Measurements from ENCODE around the gene TMEM179B. TPM values are rescaled to one million over a fixed set of nuclear protein-coding genes. Genes with fewer than 3 reads are reported as not detected.
"Not testable (repeated sequence)": the region's sequence is repeated elsewhere in the genome, so short reads cannot be mapped to it uniquely, and the experiment has no call there.

The TMEM179B gene
- total and polyA plus RNA-seq, 2 donors (not counting 1 experiment from before 2014, with no cell fraction given), result 41.9 to 69.5 TPM

GRCh38 chr11:62823677-62824076, 36.5 kb downstream of the TMEM179B start:
- Histone ChIP-seq H3K27ac (ENCODE audit: insufficient read depth, low read length) (no peak overlapping the region), H3K9ac (ENCODE audit: insufficient read depth, low read length) (no peak overlapping the region), H4K20me1 (ENCODE audit: control insufficient read depth, extremely low read depth, insufficient read depth, low read length) (no peaks in the 10 kb centered on the region), H3K27me3 (ENCODE audit: control insufficient read depth, insufficient read depth, low read length) (no peaks in the 10 kb centered on the region), H3K36me3 (ENCODE audit: control insufficient read depth, insufficient read depth, low read length) (peaks cover 28% of the 10 kb centered on the region), H3K9me3 (ENCODE audit: control insufficient read depth, insufficient read depth, low read depth, low read length) (no peaks in the 10 kb centered on the region), H3K4me3 (replicated peaks in 1 of 4; ENCODE audit: control extremely low read depth in 1 of 4, insufficient read depth in 1 of 4, low read depth in 3 of 4, low read length in 4 of 4) (no peak overlapping the region), H3K79me2 (ENCODE audit: control insufficient read depth, insufficient read depth, low read length) (peaks cover 13% of the 10 kb centered on the region), H3K4me2 (ENCODE audit: extremely low read depth, insufficient read depth, low read length) (no peak overlapping the region), H2AFZ (ENCODE audit: low read length) (no peak overlapping the region), H3K4me1 (ENCODE audit: control insufficient read depth, extremely low read depth, insufficient read depth, low read length) (no peaks in the 10 kb centered on the region)
- no peak for DNase-seq (ENCODE audit: low read depth in 2 of 2)
- TF ChIP-seq EZH2 (IDR thresholded peaks at IDR 0.05; ENCODE audit: low read length, missing control alignments), result no peak

- peaks cover 18% of the 10 kb centered on the region for H3K36me3 ChIP-seq (ENCODE audit: control insufficient read depth, insufficient read depth, low read length)
- H3K9me3 ChIP-seq (ENCODE audit: control insufficient read depth, insufficient read depth, low read depth, low read length); H3K4me3 ChIP-seq (replicated peaks in 1 of 4; ENCODE audit: control extremely low read depth in 1 of 4, insufficient read depth in 1 of 4, low read depth in 3 of 4, low read length in 4 of 4); H2AFZ ChIP-seq (ENCODE audit: low read length); H4K20me1 ChIP-seq (ENCODE audit: control insufficient read depth, extremely low read depth, insufficient read depth, low read length); H3K27me3 ChIP-seq (ENCODE audit: control insufficient read depth, insufficient read depth, low read length); H3K4me2 ChIP-seq (ENCODE audit: extremely low read depth, insufficient read depth, low read length); H3K27ac ChIP-seq (ENCODE audit: insufficient read depth, low read length); H3K9ac ChIP-seq (ENCODE audit: insufficient read depth, low read length); H3K4me1 ChIP-seq (ENCODE audit: control insufficient read depth, extremely low read depth, insufficient read depth, low read length); DNase-seq (ENCODE audit: low read depth in 2 of 2): not testable (repeated sequence)
- peaks cover 39% of the 10 kb centered on the region for H3K79me2 ChIP-seq (ENCODE audit: control insufficient read depth, insufficient read depth, low read length)
Measured at GRCh38 chr11:62828130-62828529, 40.9 kb downstream of the TMEM179B start.

GRCh38 chr11:62830904-62831519, 43.8 kb downstream of the TMEM179B start:
- Histone ChIP-seq H2AFZ (ENCODE audit: low read length) (no peak overlapping the region), H3K79me2 (ENCODE audit: control insufficient read depth, insufficient read depth, low read length) (peaks cover 43% of the 10 kb centered on the region), H3K36me3 (ENCODE audit: control insufficient read depth, insufficient read depth, low read length) (peaks cover 18% of the 10 kb centered on the region), H4K20me1 (ENCODE audit: control insufficient read depth, extremely low read depth, insufficient read depth, low read length) (no peaks in the 10 kb centered on the region), H3K4me3 (replicated peaks in 1 of 4; ENCODE audit: control extremely low read depth in 1 of 4, insufficient read depth in 1 of 4, low read depth in 3 of 4, low read length in 4 of 4) (peak overlapping the region; percentile 79 to 98 (median 92)), H3K27me3 (ENCODE audit: control insufficient read depth, insufficient read depth, low read length) (no peaks in the 10 kb centered on the region), H3K4me1 (ENCODE audit: control insufficient read depth, extremely low read depth, insufficient read depth, low read length) (peaks cover 6% of the 10 kb centered on the region), H3K9me3 (ENCODE audit: control insufficient read depth, insufficient read depth, low read depth, low read length) (no peaks in the 10 kb centered on the region), H3K27ac (ENCODE audit: insufficient read depth, low read length) (peak overlapping the region; percentile 99), H3K4me2 (ENCODE audit: extremely low read depth, insufficient read depth, low read length) (peak overlapping the region; percentile 79), H3K9ac (ENCODE audit: insufficient read depth, low read length) (peak overlapping the region; percentile 99)
- no peak for DNase-seq (ENCODE audit: low read depth in 2 of 2)
- TF ChIP-seq EZH2 (IDR thresholded peaks at IDR 0.05; ENCODE audit: low read length, missing control alignments) (no peak), CTCF (conservative IDR thresholded peaks at IDR 0.05 in 1 of 2, IDR thresholded peaks at IDR 0.05 in 1 of 2; ENCODE audit: low read depth in 1 of 2, low read length in 2 of 2) (no peak)

Measured in fibroblast of lung (primary cell).